NCI-H2107 (cell line): ENCODE results near the gene POLL.
"Not testable (repeated sequence)": the region's sequence is repeated elsewhere in the genome, so short reads cannot be mapped to it uniquely, and the experiment has no call there.

Experiments used
- DNase-seq: peaks from one replicate; lab custom pipeline; 2025; lab: John Stamatoyannopoulos, UW

The POLL gene

DNA sequence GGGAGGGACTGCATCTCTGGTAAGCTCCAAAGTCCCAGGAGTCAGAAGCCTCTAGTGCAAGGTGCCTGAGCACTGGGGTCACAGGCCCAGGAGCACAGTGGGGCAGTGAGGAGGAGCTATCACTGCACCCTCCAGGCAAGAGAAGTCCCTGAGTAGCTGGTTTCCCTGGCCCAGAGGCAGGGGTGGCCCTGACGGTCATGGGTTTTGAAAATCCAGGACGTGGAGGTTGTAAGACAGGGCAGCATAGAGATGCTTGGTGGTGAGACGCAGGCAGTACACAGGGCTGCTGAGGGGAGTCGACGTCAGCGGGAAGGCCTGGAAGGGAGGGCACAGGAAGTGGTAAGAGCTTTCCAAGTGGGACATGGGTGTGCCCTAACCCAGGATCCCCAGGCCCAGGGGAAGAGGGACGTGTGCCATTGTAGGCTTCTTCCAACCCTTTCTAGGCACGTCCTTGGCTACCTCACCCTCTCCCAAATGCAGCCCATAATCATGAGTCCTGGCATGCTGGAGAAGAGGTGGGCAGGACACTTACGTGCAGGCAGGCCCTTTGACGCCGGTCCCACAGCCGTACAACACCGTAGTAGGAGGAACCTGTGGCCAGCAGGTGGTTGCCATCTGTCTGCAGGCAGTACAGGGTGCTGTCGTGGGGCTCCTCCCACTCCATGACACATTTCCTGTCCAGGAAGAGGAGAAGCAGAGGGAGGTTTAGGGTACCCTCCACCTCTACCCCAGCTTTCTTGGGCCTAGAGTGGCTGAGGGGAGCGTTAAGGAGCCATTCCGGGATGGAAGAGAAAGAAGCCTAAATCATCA lies 23.2 kb upstream of the POLL start:
- no peak for DNase-seq

- DNase-seq, result no peak
Observed at GRCh38 chr10:101609481-101609880, 21.4 kb upstream of the POLL start.

DNA sequence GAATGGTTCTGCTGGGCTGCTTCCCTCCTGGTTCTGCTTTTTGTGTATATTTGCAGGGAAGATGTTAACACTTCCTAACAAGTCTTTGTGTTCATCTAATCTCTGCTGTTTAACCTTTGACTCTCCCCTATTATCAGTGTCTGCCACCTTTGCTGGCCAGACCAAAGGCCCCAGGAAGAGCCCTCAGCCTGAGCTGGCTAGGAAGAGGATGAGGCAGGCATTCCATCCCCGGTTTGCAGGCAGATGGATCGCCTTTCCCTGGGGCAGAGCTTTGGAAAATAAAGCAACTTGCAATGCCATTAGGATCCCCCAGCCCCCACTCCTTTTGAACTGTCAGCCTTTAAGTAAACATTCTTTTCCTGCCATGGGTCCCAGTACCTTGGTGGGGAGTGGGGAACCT lies 19.1 kb upstream of the POLL start:
- DNase-seq, result no peak

- DNase-seq, result peak; percentile 49
Observed at GRCh38 chr10:101602761-101603398, 14.8 kb upstream of the POLL start.

DNA sequence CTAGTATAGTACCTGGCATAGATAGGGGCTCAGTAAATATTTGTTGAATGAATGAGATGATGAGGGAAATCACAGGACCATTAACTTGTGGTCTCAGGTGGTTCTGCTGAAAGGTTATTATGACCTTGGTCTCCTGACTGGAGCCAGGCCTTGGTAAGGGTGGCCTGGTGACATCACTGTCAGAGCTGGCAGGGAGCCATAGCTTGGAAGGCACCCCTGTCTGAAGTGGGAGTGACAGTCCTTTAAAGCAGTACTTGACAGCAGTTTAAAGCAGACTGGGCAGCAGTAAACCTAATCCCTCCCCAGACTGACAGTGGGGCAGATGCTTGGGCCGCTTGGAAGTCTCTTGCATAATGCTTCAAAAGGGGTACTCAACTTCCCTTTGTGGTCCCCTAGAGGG lies 13.5 kb upstream of the POLL start:
- DNase-seq, result no peak

DNA sequence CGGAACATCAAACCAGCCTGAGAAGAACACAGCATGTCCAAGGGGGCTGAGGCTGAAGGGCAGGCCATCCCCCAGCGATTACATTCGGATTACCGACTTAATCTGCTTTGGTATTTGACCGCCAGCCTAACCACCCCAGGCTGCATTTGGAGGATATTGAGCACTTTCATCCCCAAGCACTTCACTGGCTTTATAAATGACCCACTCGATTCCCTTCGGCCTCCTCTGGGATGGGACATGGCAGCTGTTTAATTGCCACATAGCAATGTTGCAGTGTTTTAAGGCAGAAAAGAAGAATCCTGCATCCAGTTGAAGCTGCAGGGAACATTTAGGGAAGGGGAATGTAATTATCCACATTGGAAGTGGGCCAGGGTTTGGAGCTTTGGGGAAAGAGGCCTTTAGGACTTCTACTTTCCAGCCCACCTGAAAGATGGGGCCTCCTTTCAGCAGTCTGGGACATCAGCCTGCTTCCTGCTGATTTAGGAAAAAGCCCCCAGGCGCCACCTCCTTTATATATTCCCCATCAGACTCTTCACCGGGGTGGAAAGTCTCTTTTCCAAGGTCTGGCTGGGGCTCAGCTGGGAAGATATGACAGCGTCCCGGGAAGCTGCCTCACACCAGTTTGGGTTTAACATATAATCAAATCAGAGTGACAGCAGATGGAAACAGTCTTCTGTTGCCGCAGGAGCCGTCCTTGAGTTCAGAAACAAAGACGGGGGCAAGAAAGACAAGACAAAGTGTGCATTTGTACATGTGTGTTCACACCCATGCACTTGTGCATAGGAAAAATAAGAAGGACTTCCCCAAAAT lies 9.2 kb upstream of the POLL start:
- DNase-seq, result no peak

- no peak for DNase-seq
Observed at GRCh38 chr10:101595591-101596433, 7.8 kb upstream of the POLL start.

GRCh38 chr10:101593331-101593730 lies 5.3 kb upstream of the POLL start:
- not testable (repeated sequence) for DNase-seq

- no peak for DNase-seq
Observed at GRCh38 chr10:101588879-101589278, 822 bp upstream of the POLL start.

DNA sequence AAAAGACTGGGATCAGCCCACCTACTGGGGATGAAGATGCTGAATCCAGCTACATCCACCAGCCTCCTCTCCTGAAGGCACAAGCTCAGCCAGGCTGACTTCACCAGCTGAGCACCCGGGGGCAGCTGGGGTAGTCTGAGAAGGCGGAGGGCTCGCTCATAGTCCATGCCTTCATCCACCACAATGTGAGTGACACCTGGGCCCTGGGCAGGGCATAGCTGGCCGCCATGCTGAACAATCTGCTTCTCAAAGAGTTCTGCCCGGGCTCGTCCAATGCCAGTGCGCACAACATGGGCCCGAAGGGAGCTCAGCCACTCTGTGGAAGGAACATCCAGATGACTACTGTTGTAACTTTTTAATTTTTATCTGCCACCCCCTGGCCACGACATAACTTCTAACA lies 2.2 kb downstream of the POLL start:
- DNase-seq, result no peak

DNA sequence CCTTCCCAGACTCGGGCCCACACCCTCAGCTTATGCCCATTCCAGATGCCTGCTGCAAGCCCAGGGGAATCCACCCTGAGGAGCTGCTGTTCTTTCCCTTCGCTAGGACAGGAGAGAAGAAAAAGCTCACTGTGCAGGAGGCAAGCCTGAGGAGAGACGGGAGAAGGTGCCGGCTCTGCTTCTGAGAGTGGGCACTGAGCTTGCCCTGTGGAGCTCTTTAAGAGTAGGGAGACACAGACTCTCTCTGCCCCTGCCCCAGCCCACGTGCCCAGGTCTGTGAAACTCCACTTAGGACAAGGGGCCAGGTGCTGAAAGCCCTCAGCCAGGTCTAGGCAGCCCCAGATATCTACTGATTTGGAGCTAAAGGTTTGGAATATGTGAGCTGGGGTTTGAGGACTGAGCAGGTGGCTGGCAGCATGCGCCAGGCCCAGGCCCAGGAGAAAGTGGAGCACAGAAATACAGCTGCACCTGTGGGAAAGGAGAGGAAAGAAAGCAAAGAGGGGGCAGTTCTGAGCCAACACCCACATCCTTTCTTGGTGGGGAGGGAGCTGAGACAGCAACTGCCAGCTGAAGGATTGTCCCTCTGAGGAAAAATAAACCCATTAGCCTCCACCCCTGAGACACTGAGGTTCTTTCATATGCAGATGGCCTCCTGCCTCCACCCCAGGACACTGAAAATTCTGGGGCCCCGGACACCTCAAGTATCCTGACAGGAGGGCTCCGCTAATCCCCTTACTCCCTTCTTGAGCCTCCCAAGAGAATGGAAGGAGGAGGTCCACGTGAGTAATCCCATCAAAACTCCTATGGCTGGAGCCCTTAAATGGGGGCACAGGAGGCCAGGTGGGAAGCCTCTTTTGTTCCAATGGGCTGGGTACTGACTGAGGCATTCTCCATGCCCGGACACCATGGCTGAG lies 7.3 kb downstream of the POLL start:
- DNase-seq, result no peak

DNA sequence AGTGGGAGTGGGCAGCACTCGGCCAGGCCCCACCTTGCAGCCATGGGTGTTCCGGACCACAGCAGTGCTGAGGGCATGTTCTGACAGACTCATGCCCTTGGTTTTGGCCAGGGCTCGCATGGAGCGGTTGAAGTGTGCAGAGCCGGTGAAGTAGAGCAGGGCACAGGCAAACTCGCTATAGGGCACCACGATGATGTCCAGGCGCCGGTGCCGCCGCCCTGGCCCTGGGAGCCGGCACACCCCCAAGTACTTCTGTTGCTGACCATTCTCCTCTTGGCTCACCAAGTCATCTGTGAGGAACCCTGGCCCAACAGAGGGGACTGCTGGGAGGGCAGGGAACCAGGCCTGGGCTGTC lies 8.6 kb downstream of the POLL start:
- DNase-seq, result no peak

DNA sequence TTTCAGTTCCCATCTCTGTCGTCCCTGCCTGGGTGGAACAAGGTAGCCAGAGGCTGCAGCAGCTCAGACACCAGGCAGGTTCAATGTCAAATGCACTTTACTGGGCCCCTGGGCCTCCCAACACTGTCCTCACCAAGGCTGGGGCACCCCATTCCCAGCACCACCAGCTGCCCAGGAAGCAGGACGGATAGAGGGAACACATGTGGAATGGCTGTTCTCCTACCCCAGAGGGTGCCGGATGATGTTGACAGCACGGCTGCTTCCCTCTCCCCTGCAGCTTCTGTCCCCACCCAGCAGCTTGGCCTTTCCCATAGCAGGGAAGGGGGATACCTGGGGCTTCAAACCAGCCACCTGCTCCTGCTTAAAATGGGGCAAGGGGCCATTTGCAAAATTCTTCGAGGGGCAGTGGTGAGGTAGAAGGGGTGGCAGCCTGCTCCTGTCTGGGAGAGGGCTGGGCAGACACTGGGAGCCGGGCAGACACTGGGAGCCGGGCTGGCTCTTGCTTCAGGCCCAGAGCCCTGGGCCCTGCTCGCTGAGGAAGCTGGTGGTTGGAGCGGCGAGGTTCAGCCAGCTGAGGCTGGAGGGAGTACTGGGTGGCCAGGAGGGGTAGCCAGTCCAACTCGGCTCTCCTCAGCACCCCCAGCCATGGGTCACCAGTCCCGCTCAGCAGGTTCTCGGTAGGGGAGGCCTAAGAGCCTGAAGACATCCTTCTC lies 9.1 kb downstream of the POLL start:
- DNase-seq, result no peak

- DNase-seq, result no peak
Observed at GRCh38 chr10:101578192-101578591, 9.9 kb downstream of the POLL start.

DNA sequence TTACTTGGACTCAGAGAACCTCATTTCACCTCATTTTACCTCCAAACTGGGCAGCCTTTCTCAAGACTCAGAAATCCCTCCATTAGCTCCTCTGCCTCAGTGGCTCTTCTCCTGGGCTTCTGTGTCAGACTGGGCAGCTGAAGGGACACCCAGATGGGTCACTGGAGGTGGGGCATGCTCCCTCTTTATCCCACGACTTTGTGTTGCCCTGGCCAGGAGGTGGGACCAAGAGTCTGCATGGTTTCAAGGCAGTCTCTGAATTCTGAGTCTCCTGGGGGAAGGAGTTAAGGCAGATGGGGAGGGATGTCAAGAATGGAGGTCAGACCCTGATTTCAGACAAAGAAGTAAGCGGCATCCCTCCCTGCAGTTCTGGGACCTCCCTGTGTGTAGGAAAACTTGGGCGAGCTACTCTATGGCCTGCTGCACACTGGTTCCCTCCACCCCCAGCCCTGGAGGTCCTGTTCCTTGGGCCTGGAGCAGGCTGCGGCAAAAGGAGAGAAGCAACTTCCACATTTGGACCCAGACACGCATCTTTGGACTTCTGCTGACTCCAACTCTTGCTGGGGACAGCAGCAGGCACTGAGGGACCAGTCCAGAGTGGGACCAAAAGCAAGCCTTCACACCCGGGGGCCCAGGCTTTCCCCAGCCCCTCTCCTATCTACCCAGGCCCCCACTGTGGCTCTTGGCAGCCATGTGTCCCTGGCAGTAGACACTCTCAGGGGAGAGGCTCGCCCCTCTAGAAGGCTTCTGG lies 10.8 kb downstream of the POLL start:
- no peak for DNase-seq

GRCh38 chr10:101576211-101576863 lies 11.7 kb downstream of the POLL start:
- no peak for DNase-seq

DNA sequence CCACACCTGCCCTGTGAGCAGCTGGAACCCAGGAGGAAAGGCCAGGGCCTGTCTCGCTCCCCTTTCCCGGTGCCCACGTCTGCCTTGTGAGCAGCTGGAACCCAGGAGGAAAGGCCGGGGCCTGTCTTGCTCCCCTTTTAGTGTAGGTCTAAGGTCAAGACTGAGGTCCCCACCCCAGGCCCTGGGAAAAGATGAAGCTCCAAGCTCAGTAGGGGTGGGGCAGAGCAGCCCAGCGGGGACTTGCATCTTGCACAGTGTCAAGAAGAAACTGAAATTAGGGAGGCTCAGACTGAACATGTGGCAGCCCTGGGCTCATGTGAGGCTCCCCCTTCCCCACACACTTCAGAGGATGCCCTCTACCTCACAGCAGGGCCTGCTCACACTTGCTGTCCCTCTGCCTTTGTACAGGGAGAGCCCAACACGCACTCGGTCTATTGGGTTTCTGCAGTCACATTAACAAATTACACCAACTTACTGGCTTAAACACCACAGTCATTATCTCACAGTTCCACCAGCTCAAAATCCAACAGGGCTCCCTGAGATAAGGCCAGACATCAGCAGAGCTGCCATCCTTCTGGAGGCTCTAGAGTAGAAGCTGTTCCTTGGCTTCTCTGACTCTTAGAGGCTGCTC lies 12.4 kb downstream of the POLL start:
- DNase-seq, result no peak

DNA sequence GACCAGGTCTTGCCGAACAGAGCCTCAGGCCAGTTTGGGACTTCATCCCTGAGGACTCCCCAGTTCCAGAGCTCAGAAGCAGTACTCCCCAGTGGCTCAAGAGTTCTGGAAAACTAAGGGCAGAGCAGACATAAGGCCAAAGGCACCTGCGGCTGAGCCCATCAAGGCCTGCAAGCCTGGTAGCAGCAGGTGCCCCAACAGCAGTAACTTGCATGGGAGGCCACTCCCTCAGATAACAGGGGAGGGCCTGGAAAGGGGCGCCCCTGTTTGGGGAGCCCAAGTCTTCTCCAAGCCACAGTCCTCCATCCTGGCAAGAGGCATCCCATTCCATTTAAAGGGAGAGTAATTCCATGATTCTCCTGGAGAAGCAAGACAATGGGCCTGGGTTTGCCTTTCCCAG lies 13.0 kb downstream of the POLL start:
- DNase-seq, result no peak
